Common myeloid progenitor, CD34-positive (primary cell): ENCODE data around the gene MCRS1.
"Not testable (repeated sequence)": the region's sequence is repeated elsewhere in the genome, so short reads cannot be mapped to it uniquely, and the experiment has no call there.

Experiments used
- CTCF ChIA-PET: fragments of 350-600 bp; sonication (Branson Sonifier 250); formaldehyde crosslinking; loops from one replicate; lab custom pipeline; 2021; ENCODE audit warnings: antibody characterized with exemption; lab: Charles Lee
- POLR2A ChIA-PET: fragments of 350-600 bp; sonication (Branson Sonifier 250); formaldehyde crosslinking; loops from one replicate; lab custom pipeline; 2021; ENCODE audit warnings: antibody characterized with exemption; lab: Charles Lee
- DNase-seq, 3 donors: peaks; one replicate each; pipeline versions ENCODE4 v3.0.0 to v3.0.0-alpha.2; 2013
- H3K27ac ChIP-seq, 2 experiments: 1 replicate in 1 of 2; 2 replicates in 1 of 2; pipeline ENCODE4 v1.7.0; 2013; ENCODE audit warnings: inconsistent platforms in 2 of 2, low read length in 2 of 2, mild to moderate bottlenecking in 2 of 2, low read depth in 1 of 2, moderate library complexity in 1 of 2; ENCODE audit not compliant: severe bottlenecking in 2 of 2, insufficient read depth in 1 of 2, poor library complexity in 1 of 2
- H3K27me3 ChIP-seq, 5 experiments: replicated peaks in 2 of 5; 1 replicate in 3 of 5; 2 replicates in 2 of 5; pipeline versions ENCODE4 v1.6.1 to v1.7.0; 2013; ENCODE audit warnings: low read length in 4 of 5, mild to moderate bottlenecking in 2 of 5, moderate library complexity in 2 of 5, inconsistent platforms in 1 of 5; ENCODE audit not compliant: insufficient read depth in 5 of 5, control insufficient read depth in 4 of 5
- H3K36me3 ChIP-seq, 4 experiments: 1 replicate in 2 of 4; 2 replicates in 2 of 4; pipeline versions ENCODE4 v1.6.1 to v1.7.0; 2013; ENCODE audit warnings: low read length in 3 of 4, control low read depth in 1 of 4, mild to moderate bottlenecking in 1 of 4; ENCODE audit not compliant: control insufficient read depth in 4 of 4, insufficient read depth in 4 of 4
- H3K4me1 ChIP-seq, 4 experiments: 1 replicate in 3 of 4; 2 replicates in 1 of 4; pipeline versions ENCODE4 v1.6.1 to v1.7.1; 2013; ENCODE audit warnings: low read length in 3 of 4, mild to moderate bottlenecking in 3 of 4, control low read depth in 1 of 4, inconsistent platforms in 1 of 4, moderate library complexity in 1 of 4; ENCODE audit not compliant: control insufficient read depth in 4 of 4, insufficient read depth in 4 of 4; ENCODE audit errors: control extremely low read depth in 1 of 4
- H3K4me3 ChIP-seq, 7 experiments: 1 replicate in 4 of 7; 2 replicates in 3 of 7; pipeline versions ENCODE4 v1.5.1 to v1.7.0; 2013; ENCODE audit warnings: mild to moderate bottlenecking in 7 of 7, low read length in 6 of 7, moderate library complexity in 6 of 7, inconsistent platforms in 2 of 7, low read depth in 2 of 7, control low read depth in 1 of 7; ENCODE audit not compliant: insufficient read depth in 4 of 7, control insufficient read depth in 1 of 7; ENCODE audit errors: extremely low read depth in 1 of 7
- H3K9me3 ChIP-seq, 5 experiments: 1 replicate in 4 of 5; 2 replicates in 1 of 5; pipeline versions ENCODE4 v1.6.1 to v1.7.1; 2013; ENCODE audit warnings: low read length in 4 of 5, mild to moderate bottlenecking in 2 of 5, inconsistent platforms in 1 of 5, low read depth in 1 of 5, moderate library complexity in 1 of 5; ENCODE audit not compliant: control insufficient read depth in 4 of 5, insufficient read depth in 2 of 5; ENCODE audit errors: control extremely low read depth in 1 of 5
- WGBS: methylation state at CpG from one replicate; pipeline ENCODE4 v1.1.5; 2013; ENCODE audit not compliant: insufficient coverage; 5-methylcytosine and 5-hydroxymethylcytosine counted together

The MCRS1 gene

GRCh38 chr12:49537752-49538509 is 30.0 kb downstream of the MCRS1 start:
- peak overlapping the region in 6 of 7 experiments; percentile 32 to 68 (median 56) for H3K4me3 ChIP-seq
- ChIA-PET CTCF (interaction anchor here (0.6 to 1.5 kb wide), 6 partner anchors 9 to 248 kb away, joined by 3 to 6 read pairs (median 3); no protein-coding TSS in a partner anchor), POLR2A (no interaction called here)
- no peaks in the 10 kb centered on the region for H3K9me3 ChIP-seq
- H3K27me3 ChIP-seq, result peaks cover 3 to 65% (median 39%) of the 10 kb centered on the region in 5 experiments
- DNase-seq, result peak; percentile 28 to 54 (median 49)
- under 1% methylated on average over 49 of the region's 61 CpGs for WGBS
- H3K4me1 ChIP-seq, result peaks cover 5 to 32% (median 26%) of the 10 kb centered on the region in 4 experiments
- H3K36me3 ChIP-seq, result no peaks in the 10 kb centered on the region
- H3K27ac ChIP-seq, result no peak overlapping the region

GRCh38 chr12:49537231-49537751 is 30.7 kb downstream of the MCRS1 start:
- Histone ChIP-seq H3K4me3 (peak overlapping the region in 6 of 7 experiments; percentile 4 to 68 (median 54)), H3K9me3 (no peaks in the 10 kb centered on the region), H3K27ac (no peak overlapping the region), H3K36me3 (no peaks in the 10 kb centered on the region), H3K4me1 (peaks cover 5 to 32% (median 26%) of the 10 kb centered on the region in 4 experiments), H3K27me3 (peaks cover 3 to 65% (median 39%) of the 10 kb centered on the region in 5 experiments)
- POLR2A ChIA-PET, result no interaction called here
- 2% methylated on average over 6 of the region's 13 CpGs for WGBS
- CTCF ChIA-PET, result interaction anchor here (0.8 to 1.5 kb wide), 5 partner anchors 8 to 247 kb away, joined by 3 to 6 read pairs (median 3); no protein-coding TSS in a partner anchor
- DNase-seq, result peak in 1 of 3 donors; percentile 21

GRCh38 chr12:49536526-49537071 is 31.3 kb downstream of the MCRS1 start:
- peak in 2 of 3 donors; percentile 55 to 67 for DNase-seq
- Histone ChIP-seq H3K4me1 (peaks cover 5 to 32% (median 26%) of the 10 kb centered on the region in 4 experiments), H3K27me3 (peaks cover 3 to 65% (median 39%) of the 10 kb centered on the region in 5 experiments), H3K4me3 (peak overlapping the region in 1 of 7 experiments; percentile 33), H3K36me3 (no peaks in the 10 kb centered on the region), H3K27ac (no peak overlapping the region), H3K9me3 (no peaks in the 10 kb centered on the region)
- WGBS, result 31% methylated on average over 3 of the region's 3 CpGs
- ChIA-PET CTCF (interaction anchor here (0.8 to 2.4 kb wide), 5 partner anchors 7 to 205 kb away, joined by 3 to 7 read pairs (median 4); no protein-coding TSS in a partner anchor), POLR2A (no interaction called here)

- Histone ChIP-seq H3K27ac (no peak overlapping the region), H3K27me3 (peaks cover 3 to 65% (median 39%) of the 10 kb centered on the region in 5 experiments), H3K36me3 (no peaks in the 10 kb centered on the region), H3K4me1 (peaks cover 5 to 32% (median 26%) of the 10 kb centered on the region in 4 experiments), H3K4me3 (peak overlapping the region in 1 of 7 experiments; percentile 33), H3K9me3 (no peaks in the 10 kb centered on the region)
- ChIA-PET CTCF (interaction anchor here (0.8 to 2.4 kb wide), 5 partner anchors 11 to 204 kb away, joined by 3 to 7 read pairs (median 4); no protein-coding TSS in a partner anchor), POLR2A (no interaction called here)
- 100% methylated on average over 5 of the region's 6 CpGs for WGBS
- DNase-seq, result no peak
Observed at GRCh38 chr12:49535921-49536525, 31.9 kb downstream of the MCRS1 start.

GRCh38 chr12:49534731-49535278 is 33.1 kb downstream of the MCRS1 start:
- POLR2A ChIA-PET, result interaction anchor here (0.7 kb wide), 1 partner anchor 25 kb away, joined by 4 read pairs; no protein-coding TSS in a partner anchor
- CTCF ChIA-PET, result interaction anchor here (0.9 to 2.4 kb wide), 7 partner anchors 10 to 187 kb away, joined by 3 to 7 read pairs (median 4); no protein-coding TSS in a partner anchor
- WGBS, result 92% methylated on average over 5 of the region's 13 CpGs
- peaks cover 5 to 31% (median 26%) of the 10 kb centered on the region in 4 experiments for H3K4me1 ChIP-seq
- DNase-seq, result no peak
- H3K36me3 ChIP-seq, result no peaks in the 10 kb centered on the region
- H3K9me3 ChIP-seq, result no peaks in the 10 kb centered on the region
- H3K4me3 ChIP-seq, result no peak overlapping the region
- H3K27me3 ChIP-seq, result peaks cover 3 to 53% (median 30%) of the 10 kb centered on the region in 5 experiments
- no peak overlapping the region for H3K27ac ChIP-seq

- DNase-seq, H3K4me3 ChIP-seq, H3K27ac ChIP-seq, H3K9me3 ChIP-seq, POLR2A ChIA-PET, H3K36me3 ChIP-seq: not testable (repeated sequence)
- peaks cover 3 to 46% (median 24%) of the 10 kb centered on the region in 5 experiments for H3K27me3 ChIP-seq
- peaks cover 10 to 30% (median 20%) of the 10 kb centered on the region in 4 experiments for H3K4me1 ChIP-seq
- CTCF ChIA-PET, result interaction anchor here (1.0 to 2.4 kb wide), 6 partner anchors 9 to 186 kb away, joined by 3 to 7 read pairs (median 4); no protein-coding TSS in a partner anchor
- 86% methylated on average over 1 of the region's 5 CpGs for WGBS
Observed at GRCh38 chr12:49534122-49534521, 33.8 kb downstream of the MCRS1 start.
